BLaER1 (cell line): ENCODE results near the gene WDR75.

Experiments used
- H3K27ac ChIP-seq: shearing (Covaris generic); formaldehyde crosslinking; 2 replicates; pipeline ENCODE4 v1.8.1; 2022
- H3K27me3 ChIP-seq: shearing (Covaris generic); formaldehyde crosslinking; 2 replicates; pipeline ENCODE4 v1.8.1; 2022
- H3K36me3 ChIP-seq: shearing (Covaris generic); formaldehyde crosslinking; 2 replicates; pipeline ENCODE4 v1.8.1; 2022
- H3K4me1 ChIP-seq: shearing (Covaris generic); formaldehyde crosslinking; 2 replicates; pipeline ENCODE4 v1.8.1; 2022
- H3K4me2 ChIP-seq: shearing (Covaris generic); formaldehyde crosslinking; 2 replicates; pipeline ENCODE4 v1.8.1; 2022
- H3K4me3 ChIP-seq: shearing (Covaris generic); formaldehyde crosslinking; 2 replicates; pipeline ENCODE4 v1.8.1; 2022
- H3K9ac ChIP-seq: shearing (Covaris generic); formaldehyde crosslinking; 2 replicates; pipeline ENCODE4 v1.8.1; 2022
- H3K9me3 ChIP-seq: shearing (Covaris generic); formaldehyde crosslinking; 2 replicates; pipeline ENCODE4 v1.8.1; 2022
- H4K20me1 ChIP-seq: shearing (Covaris generic); formaldehyde crosslinking; 2 replicates; pipeline ENCODE4 v1.8.1; 2022
- Cebpa-rat ChIP-seq: shearing (Covaris generic); IDR thresholded peaks from 2 replicates; pipeline ENCODE4 v1.8.1; 2022

Gene WDR75

DNA sequence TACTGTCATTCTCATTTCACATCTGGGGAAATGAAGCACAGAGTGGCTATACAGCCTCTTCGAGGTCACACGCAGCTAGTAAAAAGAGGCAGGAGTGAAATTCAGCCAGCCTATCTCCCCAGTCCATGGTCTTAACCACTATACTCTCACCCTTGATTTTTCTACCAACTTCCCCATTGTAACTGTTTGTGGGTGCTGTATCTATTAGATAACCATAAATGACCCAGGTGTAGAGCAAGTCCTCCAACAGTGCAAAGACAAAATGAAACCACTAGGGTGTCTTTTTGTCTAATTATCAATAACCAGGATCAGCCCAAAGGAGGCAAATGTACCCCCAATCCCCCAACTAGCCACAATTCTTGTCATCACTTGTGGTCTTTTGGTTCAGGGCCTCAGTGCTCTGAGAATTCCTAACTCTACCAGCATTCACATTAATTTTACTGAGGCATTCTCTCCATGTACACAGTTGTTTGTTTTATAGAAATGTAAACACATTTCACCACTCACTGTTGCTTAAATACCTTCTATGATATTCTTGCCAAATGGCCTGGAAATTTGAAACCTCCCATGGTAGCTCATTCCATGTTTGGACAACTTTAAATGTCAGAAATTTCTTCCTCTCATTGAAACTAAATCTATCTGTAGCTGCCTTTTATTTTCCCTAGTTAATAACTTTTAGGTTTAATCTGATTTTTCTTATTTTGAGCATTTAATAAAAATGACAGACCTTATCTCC is 80.6 kb downstream of the WDR75 start:
- Histone ChIP-seq H3K9me3 (no peaks in the 10 kb centered on the region), H3K4me1 (no peaks in the 10 kb centered on the region), H3K9ac (no peak overlapping the region), H3K36me3 (no peaks in the 10 kb centered on the region), H3K4me2 (no peak overlapping the region), H3K27ac (no peak overlapping the region), H3K27me3 (no peaks in the 10 kb centered on the region), H4K20me1 (no peaks in the 10 kb centered on the region), H3K4me3 (no peak overlapping the region)
- TF ChIP-seq Cebpa-rat: no peak

DNA sequence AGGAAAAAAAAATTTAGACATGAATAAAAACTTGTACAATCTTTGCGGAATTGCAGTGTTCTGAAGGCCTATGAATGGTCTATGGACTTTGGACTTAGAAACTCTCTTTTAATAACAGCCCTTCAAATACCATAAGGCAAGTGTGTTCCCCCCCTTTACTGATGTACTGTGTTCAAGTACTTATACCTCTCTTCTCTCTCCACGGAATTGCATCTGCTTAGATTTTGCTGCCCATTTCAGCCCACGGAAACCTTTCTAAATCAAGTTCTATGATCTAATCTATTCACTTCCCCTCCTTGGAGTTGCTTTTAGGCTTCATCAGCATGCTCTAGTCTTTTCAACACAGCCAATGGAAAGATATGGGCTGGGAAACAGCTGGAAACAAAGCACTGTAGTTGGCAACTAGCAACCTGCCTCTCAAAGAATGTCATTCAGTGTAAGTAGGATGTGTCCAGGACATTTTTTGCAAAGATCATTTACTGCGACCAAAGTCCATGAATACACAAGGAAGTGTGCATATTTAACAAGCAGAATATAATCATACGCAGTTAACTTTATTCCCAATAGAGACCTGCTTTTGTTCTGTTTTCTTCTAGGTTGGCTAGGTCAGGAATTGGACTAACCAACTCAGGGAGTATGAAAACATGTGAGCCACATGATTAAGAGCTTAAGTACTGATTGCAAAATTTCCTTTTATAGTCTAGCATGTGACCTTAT is 81.3 kb downstream of the WDR75 start:
- H4K20me1 ChIP-seq: no peaks in the 10 kb centered on the region
- H3K27ac ChIP-seq: no peak overlapping the region
- H3K4me2 ChIP-seq: no peak overlapping the region
- no peak overlapping the region for H3K9ac ChIP-seq
- H3K4me3 ChIP-seq: no peak overlapping the region
- no peaks in the 10 kb centered on the region for H3K4me1 ChIP-seq
- no peak for TF ChIP-seq Cebpa-rat
- H3K27me3 ChIP-seq: no peaks in the 10 kb centered on the region
- no peaks in the 10 kb centered on the region for H3K9me3 ChIP-seq
- H3K36me3 ChIP-seq: no peaks in the 10 kb centered on the region

DNA sequence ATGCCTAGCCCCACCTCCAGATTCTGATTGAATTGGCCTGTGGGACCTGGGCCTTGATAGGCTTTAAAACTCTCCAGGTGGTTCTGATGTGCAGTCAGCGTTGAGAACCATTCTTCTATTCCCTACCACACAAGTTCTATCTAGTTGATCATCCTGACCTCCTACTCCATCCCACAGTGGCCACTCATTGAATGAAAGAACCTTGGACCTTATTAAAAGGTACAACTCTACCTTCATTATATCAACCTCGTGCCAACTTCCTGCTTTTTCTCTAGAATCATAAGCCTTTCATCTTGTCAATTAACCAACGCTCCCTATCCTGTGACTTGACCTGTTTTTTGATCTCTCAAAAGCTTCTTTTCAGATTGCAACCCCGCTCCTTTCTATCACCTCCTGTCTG is 83.5 kb downstream of the WDR75 start:
- Histone ChIP-seq H4K20me1 (no peaks in the 10 kb centered on the region), H3K27ac (no peak overlapping the region), H3K9ac (no peak overlapping the region), H3K36me3 (no peaks in the 10 kb centered on the region), H3K9me3 (no peaks in the 10 kb centered on the region), H3K27me3 (no peaks in the 10 kb centered on the region), H3K4me1 (no peaks in the 10 kb centered on the region), H3K4me2 (no peak overlapping the region), H3K4me3 (no peak overlapping the region)
- TF ChIP-seq Cebpa-rat: no peak
